HEK293 (cell line): ENCODE results near the gene EFNA2.

Source experiments
- BCL11B ChIP-seq: fragments of 450-650 bp; formaldehyde crosslinking; IDR thresholded peaks from 2 replicates; pipeline ENCODE4 v1.5.1; 2016; ENCODE audit warnings: low read depth, missing biosample characterization, missing genetic modification characterization
- EGR2 ChIP-seq: fragments of 450-650 bp; formaldehyde crosslinking; IDR thresholded peaks from 2 replicates; pipeline ENCODE4 v1.5.1; 2016; ENCODE audit warnings: low read depth, missing biosample characterization, missing genetic modification characterization
- HIC1 ChIP-seq: fragments of 450-650 bp; formaldehyde crosslinking; IDR thresholded peaks from 2 replicates; pipeline ENCODE4 v1.5.1; 2016; ENCODE audit warnings: missing biosample characterization, missing genetic modification characterization
- KLF7 ChIP-seq: fragments of 450-650 bp; formaldehyde crosslinking; IDR thresholded peaks from 2 replicates; pipeline ENCODE4 v1.5.1; 2016; ENCODE audit warnings: missing biosample characterization, missing genetic modification characterization, borderline replicate concordance
- PRDM4 ChIP-seq: fragments of 450-650 bp; formaldehyde crosslinking; IDR thresholded peaks from 2 replicates; pipeline ENCODE4 v1.5.1; 2017; ENCODE audit warnings: missing biosample characterization, missing genetic modification characterization
- PRDM6 ChIP-seq: fragments of 450-650 bp; formaldehyde crosslinking; IDR thresholded peaks from 2 replicates; pipeline ENCODE4 v1.5.1; 2017; ENCODE audit warnings: missing biosample characterization, missing genetic modification characterization
- ZBTB10 ChIP-seq: fragments of 450-650 bp; formaldehyde crosslinking; IDR thresholded peaks from 2 replicates; pipeline ENCODE4 v1.5.1; 2016; ENCODE audit warnings: missing biosample characterization, missing genetic modification characterization
- ZEB2 ChIP-seq: fragments of 450-650 bp; formaldehyde crosslinking; IDR thresholded peaks from 2 replicates; pipeline ENCODE4 v1.5.1; 2016; ENCODE audit warnings: missing biosample characterization, missing genetic modification characterization
- ZFHX2 ChIP-seq: fragments of 450-650 bp; formaldehyde crosslinking; conservative IDR thresholded peaks from 2 replicates; pipeline ENCODE4 v1.5.1; 2016; ENCODE audit warnings: missing biosample characterization, missing genetic modification characterization
- ZNF133 ChIP-seq: fragments of 450-650 bp; formaldehyde crosslinking; IDR thresholded peaks from 2 replicates; pipeline ENCODE4 v1.5.1; 2016; ENCODE audit warnings: missing biosample characterization, missing genetic modification characterization
- ZNF433 ChIP-seq: fragments of 450-650 bp; formaldehyde crosslinking; IDR thresholded peaks from 2 replicates; pipeline ENCODE4 v1.5.1; 2016; ENCODE audit warnings: missing biosample characterization, missing genetic modification characterization, low read depth
- ZNF510 ChIP-seq: fragments of 450-650 bp; formaldehyde crosslinking; IDR thresholded peaks from 2 replicates; pipeline ENCODE4 v1.5.1; 2018; ENCODE audit warnings: mild to moderate bottlenecking, missing genetic modification characterization, missing biosample characterization; ENCODE audit not compliant: insufficient replicate concordance
- ZNF521 ChIP-seq: fragments of 450-650 bp; formaldehyde crosslinking; IDR thresholded peaks from 2 replicates; pipeline ENCODE4 v1.5.1; 2017; ENCODE audit warnings: missing biosample characterization, mild to moderate bottlenecking, missing genetic modification characterization
- ZNF571 ChIP-seq: fragments of 450-650 bp; formaldehyde crosslinking; IDR thresholded peaks from 2 replicates; pipeline ENCODE4 v1.5.0; 2017; ENCODE audit warnings: missing biosample characterization, missing genetic modification characterization
- ZNF600 ChIP-seq: fragments of 450-650 bp; formaldehyde crosslinking; IDR thresholded peaks from 2 replicates; pipeline ENCODE4 v1.5.1; 2016; ENCODE audit warnings: missing biosample characterization, missing genetic modification characterization
- ZNF629 ChIP-seq: fragments of 450-650 bp; formaldehyde crosslinking; IDR thresholded peaks from 2 replicates; pipeline ENCODE4 v1.5.1; 2017; ENCODE audit warnings: missing biosample characterization, missing genetic modification characterization
- ZNF747 ChIP-seq: fragments of 450-650 bp; formaldehyde crosslinking; IDR thresholded peaks from 2 replicates; pipeline ENCODE4 v1.5.1; 2016; ENCODE audit warnings: missing biosample characterization, missing genetic modification characterization
- ZNF792 ChIP-seq: fragments of 450-650 bp; formaldehyde crosslinking; IDR thresholded peaks from 2 replicates; pipeline ENCODE4 v1.5.1; 2016; ENCODE audit warnings: missing biosample characterization, missing genetic modification characterization
- TF ChIP-seq, protein P1 (sequence below): fragments of 450-650 bp; formaldehyde crosslinking; IDR thresholded peaks from 2 replicates; pipeline ENCODE4; 2016; ENCODE audit warnings: missing biosample characterization, missing genetic modification characterization

The EFNA2 gene

DNA sequence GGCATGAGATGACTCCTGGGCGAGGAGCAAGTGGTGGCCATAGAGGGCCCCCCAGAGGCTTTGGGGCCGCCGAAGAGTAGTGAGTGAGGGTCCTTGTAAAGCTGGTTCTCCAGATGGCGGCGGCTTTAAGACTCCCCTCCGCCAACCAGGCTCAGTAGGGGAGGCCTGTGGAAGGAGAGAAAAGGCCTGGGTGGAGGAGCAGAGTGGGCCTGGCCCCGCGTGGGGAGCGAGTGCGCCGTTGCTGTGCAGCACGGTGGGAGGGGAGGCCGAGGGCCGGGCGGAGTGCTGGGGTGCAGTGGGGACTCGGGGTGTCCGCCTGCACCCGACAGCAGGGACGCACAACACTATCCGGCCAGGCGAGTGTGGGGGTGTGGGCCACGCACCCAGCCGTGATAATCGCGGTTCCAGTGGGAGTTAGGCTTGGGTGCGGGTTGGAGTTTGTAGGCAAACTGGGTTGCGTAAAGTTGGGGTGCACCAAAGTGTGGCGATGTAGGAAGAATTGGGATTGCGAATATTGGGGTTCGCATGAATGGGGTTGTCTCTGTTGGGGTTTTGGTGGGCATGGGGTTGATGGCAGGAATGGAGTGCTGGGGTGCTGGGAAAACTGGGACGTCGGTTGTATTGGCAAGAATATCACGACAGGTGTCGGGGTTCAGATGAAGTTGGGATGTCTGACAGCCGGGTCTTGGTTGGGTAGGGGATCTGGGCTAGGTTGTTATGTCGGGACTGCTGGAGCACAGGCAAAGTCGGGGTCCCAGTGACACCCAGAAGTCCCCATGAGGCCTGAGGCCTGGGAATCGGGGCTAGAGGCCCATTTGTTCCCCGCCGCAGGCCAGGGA, 17.2 kb upstream of the EFNA2 start (continued):
- TF ChIP-seq ZBTB10 (tag by site-specific recombination), result peak; percentile 99
- no peak for TF ChIP-seq ZNF521 (tag by site-specific recombination)
- peak; percentile 55; the same call in 1 of the 2 replicates for TF ChIP-seq ZNF600 (tag by site-specific recombination)
- 0 out of 2 replicates have a peak, but pooled peaks have one; percentile 23 for TF ChIP-seq ZNF133 (tag by site-specific recombination)
- no peak for TF ChIP-seq ZNF510 (tag by site-specific recombination)
- peak; percentile 96 for TF ChIP-seq PRDM4 (tag by site-specific recombination)
- peak; percentile 35 for TF ChIP-seq EGR2 (tag by site-specific recombination)
- TF ChIP-seq HIC1 (tag by site-specific recombination), result peak; percentile 57; the same call in 1 of the 2 replicates
- 0 out of 2 replicates have a peak, but pooled peaks have one; percentile 28 for TF ChIP-seq KLF7 (tag by site-specific recombination)
- TF ChIP-seq ZNF747 (tag by site-specific recombination), result 0 out of 2 replicates have a peak, but pooled peaks have one; percentile 53
- TF ChIP-seq ZFHX2 (tag by site-specific recombination), result peak; percentile 63
- TF ChIP-seq, protein P1, sequence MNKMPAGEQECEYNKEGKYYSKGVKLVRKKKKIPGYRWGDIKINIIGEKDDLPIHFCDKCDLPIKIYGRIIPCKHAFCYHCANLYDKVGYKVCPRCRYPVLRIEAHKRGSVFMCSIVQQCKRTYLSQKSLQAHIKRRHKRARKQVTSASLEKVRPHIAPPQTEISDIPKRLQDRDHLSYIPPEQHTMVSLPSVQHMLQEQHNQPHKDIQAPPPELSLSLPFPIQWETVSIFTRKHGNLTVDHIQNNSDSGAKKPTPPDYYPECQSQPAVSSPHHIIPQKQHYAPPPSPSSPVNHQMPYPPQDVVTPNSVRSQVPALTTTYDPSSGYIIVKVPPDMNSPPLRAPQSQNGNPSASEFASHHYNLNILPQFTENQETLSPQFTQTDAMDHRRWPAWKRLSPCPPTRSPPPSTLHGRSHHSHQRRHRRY (tag by site-specific recombination), result peak; percentile 49; the same call in 1 of the 2 replicates
- no peak for TF ChIP-seq PRDM6
- TF ChIP-seq ZNF792 (tag by site-specific recombination), result no peak
- peak; percentile 82; the same call in 1 of the 2 replicates for TF ChIP-seq ZEB2 (tag by site-specific recombination)
- no peak for TF ChIP-seq ZNF571
- peak; percentile 13; the same call in 1 of the 2 replicates for TF ChIP-seq ZNF433 (tag by site-specific recombination)
- TF ChIP-seq ZNF629 (tag by site-specific recombination), result 0 out of 2 replicates have a peak, but pooled peaks have one; percentile 13
- 0 out of 2 replicates have a peak, but pooled peaks have one; percentile 5 for TF ChIP-seq BCL11B (tag by site-specific recombination)
